A549 (cell line): ENCODE measurements around the gene ABCG5. TPM values are rescaled to one million over a fixed set of nuclear protein-coding genes. Genes with fewer than 3 reads are reported as not detected.

Source experiments
- ATAC-seq, 2 experiments: fragments of 200-7000 bp in 1 of 2; fragments of >200 bp in 1 of 2; cut with Nextera tagmentation in 1 of 2; cut with Tn5 transposase in 1 of 2; 3 replicates each; pipeline versions ENCODE4 v1.8.0 to v1.9.1; 2018 to 2020; ENCODE audit warnings: mild to moderate bottlenecking in 1 of 2, moderate library complexity in 1 of 2
- CTCF ChIA-PET: fragments of 300-600 bp; sonication (Branson Sonifier 250); formaldehyde crosslinking; extraction: SDS; loops from one replicate; lab custom pipeline; 2021; ENCODE audit warnings: antibody characterized with exemption, inconsistent platforms; lab: Yijun Ruan, JAX
- POLR2A ChIA-PET: fragments of 350-600 bp; formaldehyde crosslinking; extraction: SDS; loops from one replicate; lab custom pipeline; 2021; ENCODE audit warnings: antibody characterized with exemption, inconsistent platforms; lab: Yijun Ruan, JAX
- DNase-seq, 2 experiments: peaks; one replicate each; pipeline versions ENCODE4 v3.0.0 to v3.0.0-alpha.2; 2011 to 2016; ENCODE audit warnings: low read depth in 1 of 2, low spot score in 1 of 2
- FAIRE-seq: peaks from 2 replicates; lab custom pipeline; 2011; peaks lifted over from hg19 to GRCh38; lab: Jason Lieb, UNC
- H3K27ac ChIP-seq, 2 experiments: fragments of >200 bp; sonication (Bioruptor Twin); formaldehyde crosslinking; 3 replicates each; pipeline ENCODE4 v1.5.1; 2016 to 2017
- H3K4me1 ChIP-seq: fragments of >200 bp; sonication (Bioruptor Twin); formaldehyde crosslinking; 3 replicates; pipeline ENCODE4 v1.6.1; 2016
- H3K4me2 ChIP-seq: fragments of >200 bp; sonication (Bioruptor Twin); formaldehyde crosslinking; 3 replicates; pipeline ENCODE4 v1.6.1; 2016
- H3K4me3 ChIP-seq: fragments of >200 bp; sonication (Bioruptor Twin); formaldehyde crosslinking; 3 replicates; pipeline ENCODE4 v1.5.1; 2016
- H3K9me3 ChIP-seq: fragments of >200 bp; sonication (Bioruptor Twin); formaldehyde crosslinking; 3 replicates; pipeline ENCODE4 v1.6.1; 2016
- CBX2 ChIP-seq: fragments of 200-600 bp; sonication (generic); IDR thresholded peaks from 2 replicates; pipeline ENCODE4 v1.6.1; 2016; ENCODE audit warnings: low read depth, mild to moderate bottlenecking, borderline replicate concordance
- EHMT2 ChIP-seq: fragments of 200-600 bp; sonication (generic); IDR thresholded peaks from 2 replicates; pipeline ENCODE4 v1.6.1; 2016; ENCODE audit warnings: antibody characterized with exemption, low read depth, mild to moderate bottlenecking, moderate library complexity
- EP300 ChIP-seq, 2 experiments: fragments of >200 bp; sonication (Bioruptor Twin); formaldehyde crosslinking; IDR thresholded peaks; 2 replicates in 1 of 2; 3 replicates in 1 of 2; pipeline ENCODE4 v1.6.1; 2016 to 2017
- FOSB ChIP-seq: fragments of 250-450 bp; sonication (Bioruptor Pico); IDR thresholded peaks from 2 replicates; pipeline ENCODE4 v1.5.0; 2020; ENCODE audit warnings: mild to moderate bottlenecking, moderate library complexity
- FOXS1 ChIP-seq: fragments of 250-450 bp; sonication (Bioruptor Pico); IDR thresholded peaks from 2 replicates; pipeline ENCODE4 v1.5.0; 2020; ENCODE audit warnings: mild to moderate bottlenecking, moderate library complexity
- HEYL ChIP-seq: fragments of 250-450 bp; sonication (Bioruptor Pico); IDR thresholded peaks from 2 replicates; pipeline ENCODE4 v1.8.0; 2021; ENCODE audit warnings: mild to moderate bottlenecking, moderate library complexity
- HOXB13 ChIP-seq: fragments of 250-450 bp; sonication (Bioruptor Pico); IDR thresholded peaks from 2 replicates; pipeline ENCODE4 v1.5.0; 2020; ENCODE audit warnings: low read depth, mild to moderate bottlenecking, moderate library complexity
- HOXB5 ChIP-seq: fragments of 250-450 bp; sonication (Bioruptor Pico); IDR thresholded peaks from 2 replicates; pipeline ENCODE4 v1.5.0; 2020; ENCODE audit warnings: mild to moderate bottlenecking, moderate library complexity
- MAX ChIP-seq: IDR thresholded peaks from 2 replicates; pipeline ENCODE4 v1.6.1; 2012
- MAZ ChIP-seq: fragments of 150-350 bp; IDR thresholded peaks from 2 replicates; pipeline ENCODE4 v1.6.1; 2014; ENCODE audit warnings: antibody characterized with exemption, low read depth, low read length, borderline replicate concordance
- MYC ChIP-seq: IDR thresholded peaks from 2 replicates; pipeline ENCODE4 v1.6.1; 2012; ENCODE audit warnings: mild to moderate bottlenecking, inconsistent platforms, low read length, improper control_type of control experiment, borderline replicate concordance
- POLR2A ChIP-seq: IDR thresholded peaks from 2 replicates; pipeline ENCODE4 v1.6.1; 2012; ENCODE audit warnings: mild to moderate bottlenecking, low read length
- POLR2AphosphoS2 ChIP-seq: conservative IDR thresholded peaks from 2 replicates; pipeline ENCODE4 v1.6.1; 2012; ENCODE audit warnings: low read length, improper control_type of control experiment, inconsistent platforms
- RNF2 ChIP-seq: fragments of 200-600 bp; sonication (generic); IDR thresholded peaks from 2 replicates; pipeline ENCODE4 v1.6.1; 2016; ENCODE audit warnings: low read depth, mild to moderate bottlenecking, antibody characterized with exemption, moderate library complexity, borderline replicate concordance
- SMC3 ChIP-seq: fragments of >200 bp; sonication (Bioruptor Twin); formaldehyde crosslinking; IDR thresholded peaks from 3 replicates; pipeline ENCODE4 v1.6.1; 2018; ENCODE audit warnings: inconsistent platforms
- TFCP2L1 ChIP-seq: fragments of 250-450 bp; sonication (Bioruptor Pico); IDR thresholded peaks from 2 replicates; pipeline ENCODE4 v1.5.0; 2021; ENCODE audit warnings: mild to moderate bottlenecking
- TP53 ChIP-seq: fragments of 250-450 bp; sonication (Bioruptor Pico); IDR thresholded peaks from 2 replicates; pipeline ENCODE4 v1.5.0; 2021; ENCODE audit warnings: mild to moderate bottlenecking, moderate library complexity
- USF2 ChIP-seq: fragments of 450-650 bp; IDR thresholded peaks from 2 replicates; pipeline ENCODE4 v1.6.1; 2014; ENCODE audit warnings: antibody characterized with exemption
- ZFP36 ChIP-seq: fragments of 450-650 bp; IDR thresholded peaks from 2 replicates; pipeline ENCODE4 v1.6.1; 2014; ENCODE audit warnings: borderline replicate concordance; ENCODE audit not compliant: partially characterized antibody
- ZNF302 ChIP-seq: fragments of 250-450 bp; sonication (Bioruptor Pico); IDR thresholded peaks from 2 replicates; pipeline ENCODE4 v1.9.0; 2021; ENCODE audit warnings: inconsistent platforms, mild to moderate bottlenecking, moderate library complexity
- WGBS: methylation state at CpG from one replicate; pipeline ENCODE4 v1.1.6; 2017; ENCODE audit errors: missing lambda C conversion rate; 5-methylcytosine and 5-hydroxymethylcytosine counted together
- polyA plus RNA-seq, 4 experiments: library from polyadenylated mRNA; depleted of rRNA in 3 of 4; stranded (reverse); fragments of >200 nt; fragmentation: RNase III in 1 of 4; extraction: RNeasy Plus Mini Kit Qiagen cat#74134 plus additional on column Dnase treatment in 1 of 4; gene quantifications; 2 replicates in 3 of 4; 3 replicates in 1 of 4; pipeline ENCODE4 v1.2.3, GENCODE V29; 2011 to 2017
- TF ChIP-seq, protein P1 (sequence below): IDR thresholded peaks from 2 replicates; pipeline ENCODE4 v1.6.1; 2012
- TF ChIP-seq, protein P2 (sequence below): fragments of 250-450 bp; sonication (Bioruptor Pico); IDR thresholded peaks from 2 replicates; pipeline ENCODE4 v1.5.0; 2020; ENCODE audit warnings: low read depth, mild to moderate bottlenecking, moderate library complexity

Gene ABCG5
- polyA plus RNA-seq, 2 of the 4 experiments (the other 2 are of a cell fraction), result not detected

- POLR2A ChIA-PET, result no interaction called here
Observed at GRCh38 chr2:43882312-43882711, 43.7 kb upstream of the ABCG5 start.

DNA sequence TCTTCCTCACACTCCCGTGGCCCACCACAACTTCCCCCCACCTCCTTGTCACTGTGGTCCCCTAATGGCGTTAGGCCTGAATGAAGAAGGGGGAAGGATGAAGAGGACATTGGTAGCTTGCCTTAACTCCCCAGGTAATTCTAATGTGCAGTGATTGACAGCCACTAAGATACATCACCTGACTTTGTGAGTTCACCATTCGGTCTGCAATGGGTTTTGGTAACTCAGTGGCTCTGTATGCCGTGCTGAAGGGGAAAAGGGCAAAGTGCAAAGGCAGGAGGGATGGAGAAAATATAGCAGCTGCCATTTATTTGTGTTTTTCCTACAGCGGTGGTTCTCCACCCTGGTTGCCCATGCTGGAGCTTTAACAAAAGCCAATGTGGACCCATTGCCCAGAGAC is 42.3 kb upstream of the ABCG5 start:
- H3K4me2 ChIP-seq, result no peak overlapping the region
- peaks cover 16% of the 10 kb centered on the region for H3K4me1 ChIP-seq
- CTCF ChIA-PET, result interaction anchor here (0.9 to 1.8 kb wide), 5 partner anchors 11 to 276 kb away, joined by 3 to 5 read pairs (median 4); no protein-coding TSS in a partner anchor
- no peak for FAIRE-seq
- H3K4me3 ChIP-seq, result no peak overlapping the region
- POLR2A ChIA-PET, result no interaction called here
- TF ChIP-seq MAX (no peak), HOXB13 (no peak), POLR2A (no peak), MYC (no peak), USF2 (no peak), TFCP2L1 (no peak), EP300 (IDR thresholded peaks at IDR 0.05) (no peak), POLR2AphosphoS2 (no peak), FOXS1 (CRISPR knock-in tag) (no peak), CBX2 (no peak), FOSB (CRISPR knock-in tag) (no peak)
- TF ChIP-seq, protein P1, sequence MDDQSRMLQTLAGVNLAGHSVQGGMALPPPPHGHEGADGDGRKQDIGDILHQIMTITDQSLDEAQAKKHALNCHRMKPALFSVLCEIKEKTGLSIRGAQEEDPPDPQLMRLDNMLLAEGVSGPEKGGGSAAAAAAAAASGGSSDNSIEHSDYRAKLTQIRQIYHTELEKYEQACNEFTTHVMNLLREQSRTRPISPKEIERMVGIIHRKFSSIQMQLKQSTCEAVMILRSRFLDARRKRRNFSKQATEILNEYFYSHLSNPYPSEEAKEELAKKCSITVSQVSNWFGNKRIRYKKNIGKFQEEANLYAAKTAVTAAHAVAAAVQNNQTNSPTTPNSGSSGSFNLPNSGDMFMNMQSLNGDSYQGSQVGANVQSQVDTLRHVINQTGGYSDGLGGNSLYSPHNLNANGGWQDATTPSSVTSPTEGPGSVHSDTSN, result no peak
- TF ChIP-seq, all 56 proteins: peak for 0
- no peak for ATAC-seq
- 93% methylated on average over 5 of the region's 5 CpGs for whole genome bisulfite sequencing
- no peak for DNase-seq
- Histone ChIP-seq H3K9me3 (no peaks in the 10 kb centered on the region), H3K27ac (no peak overlapping the region)

More at GRCh38 chr2:43882312-43882711, 43.7 kb upstream of the ABCG5 start:
- Histone ChIP-seq H3K4me2 (0 out of 3 replicates have a peak overlapping the region, but pooled peaks have one; percentile 11), H3K9me3 (no peaks in the 10 kb centered on the region), H3K4me3 (no peak overlapping the region), H3K27ac (no peak overlapping the region), H3K4me1 (peaks cover 16% of the 10 kb centered on the region)
- no peak for TF ChIP-seq ZNF302 (CRISPR knock-in tag)
- no peak for TF ChIP-seq POLR2AphosphoS2
- TF ChIP-seq ZFP36, result no peak
- TF ChIP-seq SMC3, result no peak
- no peak for TF ChIP-seq USF2
- TF ChIP-seq HOXB5 (CRISPR knock-in tag), result no peak
- no peak for TF ChIP-seq EHMT2
- TF ChIP-seq RNF2, result no peak
- TF ChIP-seq, protein P2, sequence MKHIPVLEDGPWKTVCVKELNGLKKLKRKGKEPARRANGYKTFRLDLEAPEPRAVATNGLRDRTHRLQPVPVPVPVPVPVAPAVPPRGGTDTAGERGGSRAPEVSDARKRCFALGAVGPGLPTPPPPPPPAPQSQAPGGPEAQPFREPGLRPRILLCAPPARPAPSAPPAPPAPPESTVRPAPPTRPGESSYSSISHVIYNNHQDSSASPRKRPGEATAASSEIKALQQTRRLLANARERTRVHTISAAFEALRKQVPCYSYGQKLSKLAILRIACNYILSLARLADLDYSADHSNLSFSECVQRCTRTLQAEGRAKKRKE, result no peak
- no peak for TF ChIP-seq TP53
- no peak for TF ChIP-seq HEYL
- TF ChIP-seq MAZ, result no peak
- WGBS, result 88% methylated on average over 4 of the region's 4 CpGs
- FAIRE-seq, result no peak
- CTCF ChIA-PET, result interaction anchor here (0.6 to 3.2 kb wide), 7 partner anchors 15 to 1923 kb away, joined by 3 to 12 read pairs (median 4); no protein-coding TSS in a partner anchor
- no peak for ATAC-seq
- no peak for DNase-seq
